A549 treated with CORT108297 at 1 μM for 4 hours (cell line): Measurements from ENCODE around the gene RSPRY1. TPM values are rescaled to one million over a fixed set of nuclear protein-coding genes. Genes with fewer than 3 reads are reported as not detected.

Source experiments
- total RNA-seq: library from RNA; stranded (reverse); fragments of 200-300 nt; extraction: Qiagen RNA extraction; gene quantifications from 5 replicates; pipeline ENCODE4 v1.2.3, GENCODE V29; 2022

RSPRY1 gene
- total RNA-seq: 23.3 to 31.9 TPM (median 26.2 TPM) in 5 replicates

GRCh38 chr16:57185945-57186871 lies at the start of gene RSPRY1, which contains the start of gene PSME3IP1:
RSPRY1 (plus strand) TSS chr16:57186329; CDS start chr16:57204659, 18,330 bp downstream.
PSME3IP1 (minus strand) TSS chr16:57186039; CDS start chr16:57173854, 12,185 bp downstream.

DNA sequence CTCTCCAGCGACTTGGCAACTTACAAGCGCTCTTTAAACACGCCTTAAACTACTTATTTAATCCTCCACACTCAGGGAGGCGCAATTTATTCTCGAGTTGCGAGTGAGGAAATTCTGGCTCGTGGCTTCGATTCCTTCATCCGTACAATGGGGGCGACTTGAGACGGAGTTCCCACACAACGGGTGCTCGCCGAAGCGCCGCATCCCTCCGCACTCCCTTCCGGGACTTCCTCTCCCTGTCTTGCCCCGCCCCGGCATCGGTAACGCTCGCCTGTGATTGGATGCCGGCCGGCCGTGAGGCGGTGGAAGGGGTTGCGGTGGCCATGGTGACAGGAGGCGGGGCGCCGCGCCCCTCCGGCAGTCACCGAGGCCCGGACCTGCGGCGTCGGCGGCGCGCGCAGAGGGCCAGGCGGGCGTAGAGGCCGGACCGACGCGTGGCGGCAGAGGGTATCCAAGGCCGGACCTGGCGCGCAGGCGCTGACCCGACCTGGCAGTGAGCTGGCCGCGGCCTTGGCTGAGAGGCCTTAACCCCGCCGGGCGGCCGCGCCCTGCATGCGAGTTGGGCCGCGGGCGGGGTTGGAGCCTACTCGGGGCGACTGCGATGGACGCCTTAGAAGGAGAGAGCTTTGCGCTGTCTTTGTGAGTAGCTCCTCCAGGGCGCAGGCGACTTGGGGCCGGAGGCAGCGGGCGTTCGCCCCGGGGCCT lies 58.8 kb downstream of the RSPRY1 start, which contains the start of gene ARL2BP:
TSS of gene ARL2BP (plus strand) at position 493 of the 705 bp plus-strand sequence. CDS start at position 602, 109 bp downstream.

GRCh38 chr16:57284209-57284951 lies 98.3 kb downstream of the RSPRY1 start, which contains the start of gene PLLP:
PLLP (minus strand) TSS chr16:57284672; CDS start chr16:57284540, 132 bp downstream.

Other genes with a start within 250 kb of the RSPRY1 start
- 0.05 TPM in 1 of 5 replicates, not detected in the others for gene CETP, start 224.4 kb upstream of the RSPRY1 start, total RNA-seq
- gene NLRC5, start 196.8 kb upstream of the RSPRY1 start, total RNA-seq: 2.6 to 4.5 TPM (median 3.7 TPM) in 5 replicates
- 38.0 to 52.0 TPM (median 47.1 TPM) in 5 replicates for gene CPNE2, start 93.7 kb upstream of the RSPRY1 start, total RNA-seq
- 87.8 to 119 TPM (median 90.6 TPM) in 5 replicates for gene PSME3IP1, start 290 bp upstream of the RSPRY1 start, total RNA-seq
- gene ARL2BP, start 58.9 kb downstream of the RSPRY1 start, total RNA-seq: 69.4 to 80.2 TPM (median 74.9 TPM) in 5 replicates
- gene PLLP, start 98.3 kb downstream of the RSPRY1 start, total RNA-seq: 1.2 to 1.8 TPM (median 1.6 TPM) in 5 replicates
- 0.02 to 0.07 TPM (median 0.05 TPM) in 4 of 5 replicates, not detected in the other for gene CCL22, start 172.5 kb downstream of the RSPRY1 start, total RNA-seq
- 0.03 to 0.17 TPM (median 0.07 TPM) in 5 replicates for gene CX3CL1, start 186.2 kb downstream of the RSPRY1 start, total RNA-seq
- not detected in 5 replicates for gene CCL17, start 218.4 kb downstream of the RSPRY1 start, total RNA-seq